ENCODE results near the gene SLC15A2. TPM values are rescaled to one million over a fixed set of nuclear protein-coding genes. Genes with fewer than 3 reads are reported as not detected.

SLC15A2 gene
- total and polyA plus RNA-seq, 10 of the 15 experiments (the other 5 are each of a cell fraction or from before 2014, with no cell fraction given) = 0.64 to 7.2 (median 2.4) TPM

Other genes starting within 250 kb of the SLC15A2 start
- 240 and 260 TPM in 2 replicates for gene HCLS1, start 233.5 kb upstream of the SLC15A2 start, total RNA-seq (2014; rRNA removed)
- gene HCLS1, start 233.5 kb upstream of the SLC15A2 start, total RNA-seq (2014; rRNA removed; fragmentation: Illumina TruSeq; extraction: Trizol) = 212 and 221 TPM in 2 replicates
- gene HCLS1, start 233.5 kb upstream of the SLC15A2 start, total RNA-seq (2021) = 232 and 237 TPM in 2 replicates
- 168 and 195 TPM in 2 replicates for gene HCLS1, start 233.5 kb upstream of the SLC15A2 start, polyA plus RNA-seq (2011; rRNA removed)
- 344 and 401 TPM in 2 replicates for gene HCLS1, start 233.5 kb upstream of the SLC15A2 start, polyA plus RNA-seq (2014; fragmentation: Illumina TruSeq; extraction: Trizol)
- gene HCLS1, start 233.5 kb upstream of the SLC15A2 start, polyA plus RNA-seq (2014; fragmentation: Nextera tagmentation; extraction: Ambion mirVana) = 10 to 100 TPM; 51.6 to 76.2 TPM
- 225 and 226 TPM in 2 replicates for gene HCLS1, start 233.5 kb upstream of the SLC15A2 start, polyA plus RNA-seq (2014; rRNA removed)
- 100 to 1,000 TPM; 271 to 303 TPM for gene HCLS1, start 233.5 kb upstream of the SLC15A2 start, polyA plus RNA-seq (2016; fragmentation: Nextera tagmentation; extraction: Ambion mirVana)
- 18.9 and 19.9 TPM in 2 replicates for gene GOLGB1, start 144.7 kb upstream of the SLC15A2 start, total RNA-seq (2014; rRNA removed)
- 30.2 and 34.0 TPM in 2 replicates for gene GOLGB1, start 144.7 kb upstream of the SLC15A2 start, total RNA-seq (2014; rRNA removed; fragmentation: Illumina TruSeq; extraction: Trizol)
- 24.7 and 26.7 TPM in 2 replicates for gene GOLGB1, start 144.7 kb upstream of the SLC15A2 start, total RNA-seq (2021)
- gene GOLGB1, start 144.7 kb upstream of the SLC15A2 start, polyA plus RNA-seq (2011; rRNA removed) = 18.8 and 25.7 TPM in 2 replicates
- gene GOLGB1, start 144.7 kb upstream of the SLC15A2 start, polyA plus RNA-seq (2014; fragmentation: Illumina TruSeq; extraction: Trizol) = 26.3 and 27.1 TPM in 2 replicates
- 1 to 10 TPM; 7.4 to 9.6 TPM for gene GOLGB1, start 144.7 kb upstream of the SLC15A2 start, polyA plus RNA-seq (2014; fragmentation: Nextera tagmentation; extraction: Ambion mirVana)
- 13.2 and 15.9 TPM in 2 replicates for gene GOLGB1, start 144.7 kb upstream of the SLC15A2 start, polyA plus RNA-seq (2014; rRNA removed)
- 10 to 100 TPM; 33.3 to 34.5 TPM for gene GOLGB1, start 144.7 kb upstream of the SLC15A2 start, polyA plus RNA-seq (2016; fragmentation: Nextera tagmentation; extraction: Ambion mirVana)
- 48.5 and 67.8 TPM in 2 replicates for gene IQCB1, start 59.3 kb upstream of the SLC15A2 start, total RNA-seq (2014; rRNA removed)
- gene IQCB1, start 59.3 kb upstream of the SLC15A2 start, total RNA-seq (2014; rRNA removed; fragmentation: Illumina TruSeq; extraction: Trizol) = 67.8 and 69.4 TPM in 2 replicates
- gene IQCB1, start 59.3 kb upstream of the SLC15A2 start, total RNA-seq (2021) = 38.5 and 41.7 TPM in 2 replicates
- 68.7 and 100 TPM in 2 replicates for gene IQCB1, start 59.3 kb upstream of the SLC15A2 start, polyA plus RNA-seq (2011; rRNA removed)
- 55.4 and 69.0 TPM in 2 replicates for gene IQCB1, start 59.3 kb upstream of the SLC15A2 start, polyA plus RNA-seq (2014; fragmentation: Illumina TruSeq; extraction: Trizol)
- 10 to 100 TPM; 36.0 to 45.1 TPM for gene IQCB1, start 59.3 kb upstream of the SLC15A2 start, polyA plus RNA-seq (2014; fragmentation: Nextera tagmentation; extraction: Ambion mirVana)
- gene IQCB1, start 59.3 kb upstream of the SLC15A2 start, polyA plus RNA-seq (2014; rRNA removed) = 39.4 and 50.1 TPM in 2 replicates
- gene IQCB1, start 59.3 kb upstream of the SLC15A2 start, polyA plus RNA-seq (2016; fragmentation: Nextera tagmentation; extraction: Ambion mirVana) = 10 to 100 TPM; 45.9 to 49.3 TPM
- 48.8 and 52.6 TPM in 2 replicates for gene EAF2, start 59.2 kb upstream of the SLC15A2 start, total RNA-seq (2014; rRNA removed)
- 65.4 and 67.6 TPM in 2 replicates for gene EAF2, start 59.2 kb upstream of the SLC15A2 start, total RNA-seq (2014; rRNA removed; fragmentation: Illumina TruSeq; extraction: Trizol)
- 43.0 and 47.3 TPM in 2 replicates for gene EAF2, start 59.2 kb upstream of the SLC15A2 start, total RNA-seq (2021)
- 75.5 and 106 TPM in 2 replicates for gene EAF2, start 59.2 kb upstream of the SLC15A2 start, polyA plus RNA-seq (2011; rRNA removed)
- gene EAF2, start 59.2 kb upstream of the SLC15A2 start, polyA plus RNA-seq (2014; fragmentation: Illumina TruSeq; extraction: Trizol) = 68.9 and 74.6 TPM in 2 replicates
- gene EAF2, start 59.2 kb upstream of the SLC15A2 start, polyA plus RNA-seq (2014; fragmentation: Nextera tagmentation; extraction: Ambion mirVana) = 100 to 1,000 TPM; 172 to 193 TPM
- gene EAF2, start 59.2 kb upstream of the SLC15A2 start, polyA plus RNA-seq (2014; rRNA removed) = 40.7 and 53.6 TPM in 2 replicates
- gene EAF2, start 59.2 kb upstream of the SLC15A2 start, polyA plus RNA-seq (2016; fragmentation: Nextera tagmentation; extraction: Ambion mirVana) = 100 to 1,000 TPM; 123 to 136 TPM
- 8.4 and 9.7 TPM in 2 replicates for gene ILDR1, start 127.8 kb downstream of the SLC15A2 start, total RNA-seq (2014; rRNA removed)
- gene ILDR1, start 127.8 kb downstream of the SLC15A2 start, total RNA-seq (2014; rRNA removed; fragmentation: Illumina TruSeq; extraction: Trizol) = 5.1 and 5.3 TPM in 2 replicates
- 7.4 and 7.8 TPM in 2 replicates for gene ILDR1, start 127.8 kb downstream of the SLC15A2 start, total RNA-seq (2021)
- 12.0 and 12.4 TPM in 2 replicates for gene ILDR1, start 127.8 kb downstream of the SLC15A2 start, polyA plus RNA-seq (2011; rRNA removed)
- gene ILDR1, start 127.8 kb downstream of the SLC15A2 start, polyA plus RNA-seq (2014; fragmentation: Illumina TruSeq; extraction: Trizol) = 5.6 and 6.2 TPM in 2 replicates
- 1 to 10 TPM; 1.3 to 1.8 TPM for gene ILDR1, start 127.8 kb downstream of the SLC15A2 start, polyA plus RNA-seq (2014; fragmentation: Nextera tagmentation; extraction: Ambion mirVana)
- gene ILDR1, start 127.8 kb downstream of the SLC15A2 start, polyA plus RNA-seq (2014; rRNA removed) = 7.9 and 8.2 TPM in 2 replicates
- 1 to 10 TPM; 6.6 to 7.5 TPM for gene ILDR1, start 127.8 kb downstream of the SLC15A2 start, polyA plus RNA-seq (2016; fragmentation: Nextera tagmentation; extraction: Ambion mirVana)
- gene CD86, start 161.0 kb downstream of the SLC15A2 start, total RNA-seq (2014; rRNA removed) = 40.9 and 50.5 TPM in 2 replicates
- 57.6 and 58.8 TPM in 2 replicates for gene CD86, start 161.0 kb downstream of the SLC15A2 start, total RNA-seq (2014; rRNA removed; fragmentation: Illumina TruSeq; extraction: Trizol)
- gene CD86, start 161.0 kb downstream of the SLC15A2 start, total RNA-seq (2021) = 41.9 and 49.8 TPM in 2 replicates
- 100 and 126 TPM in 2 replicates for gene CD86, start 161.0 kb downstream of the SLC15A2 start, polyA plus RNA-seq (2011; rRNA removed)
- gene CD86, start 161.0 kb downstream of the SLC15A2 start, polyA plus RNA-seq (2014; fragmentation: Illumina TruSeq; extraction: Trizol) = 75.1 and 112 TPM in 2 replicates
- gene CD86, start 161.0 kb downstream of the SLC15A2 start, polyA plus RNA-seq (2014; fragmentation: Nextera tagmentation; extraction: Ambion mirVana) = 10 to 100 TPM; 68.0 to 79.5 TPM
- gene CD86, start 161.0 kb downstream of the SLC15A2 start, polyA plus RNA-seq (2014; rRNA removed) = 40.6 and 50.0 TPM in 2 replicates
- gene CD86, start 161.0 kb downstream of the SLC15A2 start, polyA plus RNA-seq (2016; fragmentation: Nextera tagmentation; extraction: Ambion mirVana) = 10 to 100 TPM; 48.5 to 53.5 TPM